Transverse colon (tissue), 4 donors: ENCODE data around the gene PTPRQ.

Source experiments
- CTCF ChIP-seq, 5 experiments: fragments of 200-600 bp in 3 of 5; fragments of 450-650 bp in 2 of 5; sonication (generic) in 3 of 5; IDR thresholded peaks; 1 replicate in 2 of 5; 2 replicates in 3 of 5; pipeline ENCODE4 v1.5.1; 2016 to 2017; ENCODE audit warnings: antibody characterized with exemption in 5 of 5, inconsistent platforms in 3 of 5, mild to moderate bottlenecking in 2 of 5, moderate library complexity in 1 of 5
- EP300 ChIP-seq: sonication (generic); formaldehyde crosslinking; IDR thresholded peaks from one replicate; pipeline ENCODE4 v1.6.1; 2017; ENCODE audit warnings: antibody characterized with exemption, low read depth
- POLR2A ChIP-seq: fragments of 450-650 bp; IDR thresholded peaks from one replicate; pipeline ENCODE4 v1.6.1; 2016; ENCODE audit warnings: antibody characterized with exemption, mild to moderate bottlenecking, moderate library complexity
- POLR2AphosphoS5 ChIP-seq, 3 donors: sonication (generic); formaldehyde crosslinking; IDR thresholded peaks; one replicate each; pipeline ENCODE4 v1.6.1; 2016; ENCODE audit warnings: antibody characterized with exemption in 3 of 3

- TF ChIP-seq CTCF (IDR thresholded peaks at IDR 0.05), result no peak
- no peak for TF ChIP-seq POLR2AphosphoS5 (IDR thresholded peaks at IDR 0.05)
- TF ChIP-seq EP300, result no peak
- no peak for TF ChIP-seq POLR2A
These were observed 107.9 kb downstream of the PTPRQ start for GRCh38 chr12:80551897-80552296.
